Pons (tissue), 1 donor: Measurements from ENCODE around the gene NBEAL2.
"Not testable (repeated sequence)": the region's sequence is repeated elsewhere in the genome, so short reads cannot be mapped to it uniquely, and the experiment has no call there.

Experiments
- DNase-seq: peaks from one replicate; pipeline ENCODE4 v3.0.0-alpha.2; 2016; ENCODE audit warnings: low spot score

The NBEAL2 gene

DNA sequence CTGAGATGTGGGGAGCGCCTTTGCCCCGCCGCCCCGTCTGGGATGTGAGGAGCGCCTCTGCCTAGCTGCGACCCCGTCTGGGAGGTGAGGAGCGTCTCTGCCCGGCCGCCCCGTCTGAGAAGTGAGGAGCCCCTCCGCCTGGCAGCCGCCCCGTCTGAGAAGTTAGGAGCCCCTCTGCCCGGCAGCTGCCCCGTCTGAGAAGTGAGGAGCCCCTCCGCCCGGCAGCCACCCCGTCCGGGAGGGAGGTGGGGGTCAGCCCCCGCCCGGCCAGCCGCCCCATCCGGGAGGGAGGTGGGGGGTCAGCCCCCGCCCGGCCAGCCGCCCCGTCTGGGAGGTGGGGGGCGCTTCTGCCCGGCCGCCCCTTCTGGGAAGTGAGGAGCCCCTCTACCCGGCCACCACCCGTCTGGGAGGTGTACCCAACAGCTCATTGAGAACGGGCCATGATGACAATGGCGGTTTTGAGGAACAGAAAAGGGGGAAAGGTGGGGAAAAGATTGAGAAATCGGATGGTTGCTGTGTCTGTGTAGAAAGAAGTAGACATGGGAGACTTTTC lies 15.4 kb upstream of the NBEAL2 start:
- not testable (repeated sequence) for DNase-seq

DNA sequence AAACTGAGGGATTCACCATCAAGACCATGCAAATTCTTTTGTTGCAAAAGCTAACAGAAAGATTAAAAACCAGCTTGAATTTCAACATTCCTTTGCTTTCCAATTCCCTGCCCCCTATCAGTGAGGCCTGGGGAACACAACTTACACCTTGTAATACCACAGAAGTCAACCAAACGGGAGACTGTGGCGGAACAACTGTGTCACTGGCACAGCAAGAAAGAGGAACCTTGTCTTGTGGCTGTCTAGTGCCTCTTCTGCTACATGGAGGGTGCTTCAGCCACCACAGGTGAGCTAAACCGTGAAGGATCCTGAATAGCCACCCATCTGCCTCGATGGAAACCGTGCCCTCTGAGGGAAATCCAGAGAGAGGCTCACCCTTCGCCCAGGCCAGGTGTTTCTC lies 14.3 kb upstream of the NBEAL2 start:
- no peak for DNase-seq

DNA sequence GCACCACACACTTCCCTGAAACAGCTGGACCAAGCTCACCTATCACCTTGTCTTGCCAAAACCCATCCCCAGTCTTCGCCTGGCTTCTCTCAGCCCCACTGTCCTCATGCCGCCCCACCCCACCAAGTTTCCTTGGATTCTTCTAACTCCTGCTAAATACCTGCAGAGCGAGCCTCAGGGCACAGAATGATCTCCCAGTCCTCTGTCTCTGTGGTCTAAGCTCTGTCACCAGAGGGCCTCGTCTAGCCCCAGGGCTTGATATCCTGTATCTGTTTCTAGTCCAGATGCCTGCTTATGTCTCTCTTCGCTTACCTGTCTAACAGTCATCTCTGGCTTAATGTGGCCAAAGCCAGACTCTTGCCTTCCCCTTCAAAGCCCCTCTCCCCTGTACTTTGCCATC lies 12.7 kb upstream of the NBEAL2 start:
- no peak for DNase-seq

DNA sequence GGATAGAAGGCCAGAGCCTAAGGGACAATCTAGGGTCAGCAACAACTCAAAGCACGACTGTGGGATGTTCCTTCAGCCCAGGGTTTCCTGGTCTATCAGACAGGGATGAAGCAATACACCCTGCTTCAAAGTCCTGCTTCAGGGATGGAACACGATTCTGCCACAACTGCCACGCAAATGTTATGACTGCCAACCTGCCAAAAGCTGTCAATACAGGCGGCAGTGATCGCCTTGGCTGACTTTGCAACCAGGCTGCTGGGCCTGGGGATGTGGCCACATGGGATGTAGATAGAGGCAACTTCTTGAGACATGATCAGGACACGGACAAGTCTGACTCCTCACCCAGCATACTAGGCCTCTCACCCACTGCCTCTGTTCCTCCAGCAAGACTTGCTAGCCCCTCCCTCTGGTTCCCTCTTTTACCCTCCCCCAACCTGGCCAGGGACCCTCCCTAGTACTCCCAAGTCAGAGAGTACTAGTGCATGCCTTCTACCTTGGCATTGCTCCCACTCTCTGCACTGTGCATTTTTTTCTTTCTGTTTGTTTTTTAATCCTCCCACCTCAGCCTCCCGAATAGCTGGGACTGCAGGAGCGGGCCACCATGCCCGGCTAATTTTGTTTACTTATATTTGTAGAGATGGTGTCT lies 10.6 kb upstream of the NBEAL2 start:
- DNase-seq: no peak

DNA sequence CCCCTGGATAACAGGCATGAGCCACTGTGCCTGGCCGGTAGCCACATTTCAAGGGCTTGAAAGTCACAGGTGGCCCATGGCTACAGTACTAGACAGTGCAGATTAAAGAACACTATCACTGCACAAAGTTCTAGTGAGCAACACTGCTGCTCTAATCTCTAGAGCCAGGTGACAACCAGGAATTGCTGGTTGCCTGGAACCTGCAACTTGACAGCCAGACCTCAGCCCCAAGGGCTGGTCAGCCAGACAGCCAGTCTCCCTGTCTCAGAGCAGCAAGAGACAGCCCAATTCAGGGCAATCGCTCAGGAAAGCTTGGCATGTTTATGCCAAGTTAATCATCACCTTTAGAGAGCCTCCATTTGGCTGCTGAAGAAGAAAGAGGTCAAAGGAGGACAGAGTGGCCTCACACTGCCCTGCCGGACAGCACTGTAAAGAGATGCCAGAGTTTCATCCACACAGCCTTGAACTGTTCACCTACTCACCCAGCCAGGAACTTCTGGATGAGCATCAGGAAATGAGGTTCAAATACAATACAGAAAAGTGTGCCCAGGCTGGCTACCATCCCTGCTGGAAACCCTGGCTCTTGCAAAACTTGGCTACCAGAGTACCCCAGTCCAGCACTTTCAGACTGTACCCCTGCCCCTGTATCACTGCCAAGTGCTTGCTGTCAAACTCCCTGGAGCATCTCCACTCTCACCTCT lies 8.9 kb upstream of the NBEAL2 start:
- DNase-seq: no peak

DNA sequence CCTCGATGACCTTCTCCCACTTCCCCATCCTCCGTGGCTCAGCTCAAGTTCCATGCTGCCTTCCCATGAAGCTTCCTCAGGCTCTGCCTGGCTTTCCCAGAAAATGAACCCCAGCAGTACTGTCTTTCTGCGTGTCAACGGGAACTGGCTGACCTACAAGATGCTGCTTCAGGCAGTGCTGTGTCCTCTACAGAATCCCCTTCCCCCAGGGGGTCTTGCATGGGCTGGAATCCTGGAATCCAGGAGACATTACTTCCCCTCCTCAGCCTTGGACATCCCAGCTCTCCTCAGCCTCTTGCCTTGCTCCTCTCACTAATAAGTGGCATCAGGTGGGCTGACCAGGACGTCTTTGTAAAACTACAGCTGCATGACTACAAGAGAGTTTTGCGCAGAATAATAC lies 8.3 kb upstream of the NBEAL2 start:
- no peak for DNase-seq

DNA sequence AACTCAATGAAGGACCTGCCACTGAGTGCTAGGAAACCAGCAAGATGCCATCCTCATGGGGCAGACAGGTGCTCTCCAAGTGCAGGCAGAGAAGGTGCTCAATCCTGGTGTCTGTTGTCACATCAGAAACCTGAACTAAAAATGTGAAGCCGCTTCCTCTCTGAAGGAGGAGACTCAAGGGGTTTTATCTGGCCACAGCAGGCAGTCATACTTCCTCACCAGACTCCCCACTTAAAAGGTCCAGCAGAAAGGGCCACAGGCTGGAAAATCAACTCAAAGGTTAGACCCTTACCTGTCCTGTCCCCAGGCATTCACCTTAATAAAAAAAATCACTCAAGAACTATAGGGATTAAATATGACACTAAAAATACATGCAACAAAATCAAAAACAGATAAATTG lies 7.7 kb upstream of the NBEAL2 start:
- no peak for DNase-seq

DNA sequence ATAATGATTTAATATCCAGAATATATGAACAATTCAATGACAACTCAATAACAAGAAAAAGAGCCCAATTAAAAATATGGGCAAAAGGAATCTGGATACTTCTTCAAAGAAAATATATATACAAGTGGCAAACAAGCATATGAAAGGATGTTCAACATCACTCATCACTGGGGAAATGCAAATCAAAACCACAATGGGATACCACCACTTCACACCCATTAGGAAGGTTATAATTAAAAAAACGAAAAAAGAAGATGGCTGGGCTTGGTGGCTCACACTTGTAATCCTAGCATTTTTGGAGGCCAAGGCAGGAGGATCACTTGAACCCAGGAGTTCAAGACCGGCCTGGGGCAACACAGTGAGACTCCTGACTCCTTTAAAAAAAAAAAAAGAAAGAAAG lies 7.1 kb upstream of the NBEAL2 start:
- DNase-seq: no peak

DNA sequence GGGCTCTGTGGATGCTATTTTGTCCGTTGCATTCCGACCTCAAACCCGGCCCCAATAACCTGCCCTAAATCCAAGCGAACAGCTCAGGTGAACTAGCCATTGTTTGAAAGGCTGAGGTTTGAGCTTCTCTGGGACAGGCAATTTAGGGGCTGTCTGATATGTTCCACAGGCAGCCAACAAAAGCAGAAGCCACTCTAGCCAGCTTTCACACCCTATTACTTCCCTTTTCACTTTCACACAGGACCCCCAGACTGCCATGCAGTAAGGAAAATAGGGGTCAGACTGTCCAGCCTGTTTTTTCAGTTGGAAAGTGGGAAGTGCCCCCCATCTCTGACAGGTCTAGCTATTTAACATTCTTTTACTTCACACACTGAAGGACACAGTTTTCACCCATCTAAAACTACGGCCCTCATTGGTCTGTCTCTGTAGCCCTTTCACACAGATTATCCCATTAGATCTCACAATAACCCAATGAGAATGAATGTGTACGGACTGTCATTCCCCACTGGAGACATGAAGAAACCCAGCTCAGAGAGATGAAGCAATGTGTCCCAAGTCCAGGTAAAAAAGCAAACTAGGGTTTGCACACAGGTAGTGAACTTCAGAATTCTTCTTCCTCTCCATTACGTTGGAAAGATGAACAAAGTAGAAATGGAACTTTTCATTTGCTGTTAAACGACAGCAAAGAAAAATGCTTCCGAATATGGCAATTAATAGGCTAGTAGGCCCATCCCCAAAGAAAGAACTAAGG lies 4.9 kb upstream of the NBEAL2 start:
- no peak for DNase-seq

DNA sequence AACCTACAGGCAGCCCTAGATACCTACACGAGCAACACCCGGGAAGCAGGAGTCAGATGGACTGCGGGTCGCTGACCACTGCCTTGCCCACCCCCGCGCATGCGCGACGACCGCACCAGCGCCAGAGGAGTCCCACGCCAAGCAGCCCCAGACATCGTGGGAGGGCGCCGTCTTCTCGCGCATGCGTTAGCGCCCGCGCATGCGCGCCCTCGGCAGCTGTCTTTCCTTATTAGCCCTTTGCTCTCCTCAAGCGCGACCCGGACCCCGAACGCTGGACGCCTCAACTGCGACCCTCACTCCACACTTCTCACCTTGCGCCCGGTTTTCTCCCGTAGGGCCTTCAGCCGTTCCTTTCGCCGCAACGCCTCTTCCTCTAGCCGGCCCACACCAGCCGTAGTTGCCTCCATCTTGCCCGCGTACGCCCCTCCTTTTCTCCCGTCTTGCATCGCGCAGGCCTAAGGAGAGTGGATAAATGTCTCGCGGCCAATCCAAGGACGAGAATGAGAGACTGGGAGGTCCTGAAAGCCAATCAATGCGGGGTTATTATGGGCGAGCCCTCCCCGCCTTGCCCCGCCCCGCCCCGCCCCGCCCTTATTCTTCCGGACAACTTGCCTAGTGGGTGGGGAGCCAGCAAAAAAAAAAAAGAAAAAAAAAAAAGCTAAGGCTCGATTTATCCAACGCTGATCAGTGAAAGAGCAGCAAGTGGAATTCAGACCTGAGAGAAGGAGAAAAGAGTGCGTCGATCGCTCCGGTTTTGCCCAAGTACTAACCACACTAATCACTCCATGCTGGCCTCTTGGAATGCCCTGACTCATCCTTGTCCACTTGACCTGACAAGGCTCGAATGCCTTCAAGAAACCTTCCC lies 2.9 kb upstream of the NBEAL2 start, which contains the start of gene CCDC12:
Gene CCDC12 (minus strand): TSS at position 420 of the 865 bp plus-strand sequence. CDS start 13 bp downstream, at position 407.
- DNase-seq: peak; percentile 100

DNA sequence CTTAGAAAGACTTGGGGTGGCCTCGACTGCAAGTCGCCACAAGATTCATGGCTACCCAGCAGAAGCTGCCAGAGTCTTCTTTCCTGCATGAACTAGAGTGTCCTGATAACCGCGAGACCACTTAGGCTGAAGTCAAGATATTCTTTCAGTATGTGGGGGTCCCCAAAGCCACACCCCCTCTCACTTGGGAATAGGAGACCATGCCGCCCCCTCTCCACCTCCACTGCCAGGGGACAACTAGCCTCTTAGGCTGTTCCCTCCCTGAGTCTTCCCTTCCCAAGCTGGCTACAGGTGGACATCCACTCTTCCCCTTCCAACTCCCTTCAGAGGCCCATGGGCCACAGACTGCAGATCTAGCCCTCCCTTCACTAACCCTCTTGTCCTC lies 1.7 kb upstream of the NBEAL2 start:
- no peak for DNase-seq

DNA sequence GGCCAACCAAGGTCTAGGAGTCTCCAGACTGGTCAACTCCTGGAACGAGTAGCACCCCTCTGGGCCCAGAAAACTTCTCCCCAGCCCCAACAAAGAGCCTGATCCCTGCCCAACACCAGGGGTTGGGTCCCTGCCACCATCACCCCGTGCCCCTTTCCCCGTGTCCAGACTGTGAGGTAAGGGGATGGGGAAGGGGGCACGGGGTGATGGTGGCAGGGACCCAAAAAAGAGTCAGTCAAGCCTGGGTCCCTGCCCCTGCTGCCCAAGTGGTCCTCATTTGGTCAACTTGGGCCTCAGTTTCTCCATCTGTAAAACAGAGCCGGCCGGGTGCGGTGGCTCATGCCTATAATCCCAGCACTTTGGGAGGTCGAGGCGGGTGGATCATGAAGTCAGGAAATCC lies 1.1 kb upstream of the NBEAL2 start:
- no peak for DNase-seq

DNA sequence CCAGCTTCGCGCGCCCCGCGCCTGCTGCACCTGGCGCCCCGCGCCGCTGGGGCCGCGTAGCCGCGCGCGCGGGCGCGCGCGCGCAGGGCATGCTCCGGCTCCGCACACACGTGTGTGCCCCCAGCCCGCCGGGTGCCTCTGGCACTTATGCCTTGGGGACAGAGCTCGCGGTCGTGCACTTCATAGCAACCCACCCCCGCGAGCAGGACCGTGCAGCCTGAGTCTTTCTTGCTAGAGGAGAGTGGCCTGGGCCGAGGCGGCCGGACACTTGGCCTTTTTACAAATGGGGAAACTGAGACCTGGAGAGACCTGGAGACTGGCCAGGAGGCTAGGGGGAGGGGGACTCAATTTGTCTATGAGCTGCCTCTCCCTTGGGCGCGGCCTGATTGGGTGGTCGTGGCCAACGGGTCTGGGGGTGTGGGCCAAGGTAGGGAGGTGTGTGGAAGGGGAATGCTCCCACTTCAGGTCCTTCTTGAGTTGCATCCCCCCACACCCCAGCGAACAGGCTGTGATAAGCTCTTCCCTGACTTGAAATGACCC lies 562 bp downstream of the NBEAL2 start:
- DNase-seq: no peak

DNA sequence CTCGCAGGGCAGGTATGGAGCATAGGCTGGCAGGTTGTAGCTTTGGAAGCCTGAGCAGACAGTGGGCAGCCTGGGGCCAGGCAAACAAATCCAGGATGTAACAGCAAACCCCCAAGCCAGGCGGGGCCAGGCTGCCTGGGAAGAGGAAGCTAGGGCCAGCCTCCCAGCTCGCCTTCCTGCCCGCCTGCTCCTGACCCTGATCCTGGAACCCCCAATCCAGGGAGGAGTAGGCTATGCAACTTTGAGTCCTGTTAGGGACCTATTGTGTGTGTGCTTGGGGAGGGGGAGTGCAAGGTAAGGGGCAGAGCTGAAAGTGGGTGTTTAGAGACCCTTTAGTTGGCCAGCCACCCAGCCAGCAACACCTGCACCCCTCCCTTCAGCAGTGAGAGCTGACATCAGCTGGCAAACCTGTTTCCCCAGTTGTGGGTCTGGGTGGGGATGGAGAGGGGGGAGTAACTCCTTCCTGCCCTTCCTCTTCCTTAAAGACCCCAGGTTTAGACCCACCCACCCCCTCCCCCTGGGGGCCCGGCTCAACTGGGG lies 2.5 kb downstream of the NBEAL2 start:
- no peak for DNase-seq

DNA sequence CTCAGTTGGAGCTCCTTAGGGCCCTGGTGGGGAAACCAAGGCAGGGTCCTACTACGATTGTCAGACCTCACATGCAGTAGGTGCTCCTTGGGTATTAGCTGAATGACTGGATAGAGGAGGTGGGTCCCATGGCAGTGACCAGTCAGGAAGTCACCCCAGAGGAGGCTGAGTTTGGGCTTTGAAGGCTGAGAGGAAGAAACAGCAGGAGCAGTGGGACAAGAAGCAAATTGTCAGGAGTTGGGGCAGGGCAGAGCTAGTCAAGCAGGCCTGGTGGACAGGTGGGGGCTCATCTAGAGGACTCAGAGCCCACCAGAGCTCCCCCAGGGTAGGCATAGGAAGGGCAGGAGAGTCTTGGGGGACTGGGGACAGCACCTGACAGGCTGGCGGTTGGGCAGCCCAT lies 3.1 kb downstream of the NBEAL2 start:
- no peak for DNase-seq

DNA sequence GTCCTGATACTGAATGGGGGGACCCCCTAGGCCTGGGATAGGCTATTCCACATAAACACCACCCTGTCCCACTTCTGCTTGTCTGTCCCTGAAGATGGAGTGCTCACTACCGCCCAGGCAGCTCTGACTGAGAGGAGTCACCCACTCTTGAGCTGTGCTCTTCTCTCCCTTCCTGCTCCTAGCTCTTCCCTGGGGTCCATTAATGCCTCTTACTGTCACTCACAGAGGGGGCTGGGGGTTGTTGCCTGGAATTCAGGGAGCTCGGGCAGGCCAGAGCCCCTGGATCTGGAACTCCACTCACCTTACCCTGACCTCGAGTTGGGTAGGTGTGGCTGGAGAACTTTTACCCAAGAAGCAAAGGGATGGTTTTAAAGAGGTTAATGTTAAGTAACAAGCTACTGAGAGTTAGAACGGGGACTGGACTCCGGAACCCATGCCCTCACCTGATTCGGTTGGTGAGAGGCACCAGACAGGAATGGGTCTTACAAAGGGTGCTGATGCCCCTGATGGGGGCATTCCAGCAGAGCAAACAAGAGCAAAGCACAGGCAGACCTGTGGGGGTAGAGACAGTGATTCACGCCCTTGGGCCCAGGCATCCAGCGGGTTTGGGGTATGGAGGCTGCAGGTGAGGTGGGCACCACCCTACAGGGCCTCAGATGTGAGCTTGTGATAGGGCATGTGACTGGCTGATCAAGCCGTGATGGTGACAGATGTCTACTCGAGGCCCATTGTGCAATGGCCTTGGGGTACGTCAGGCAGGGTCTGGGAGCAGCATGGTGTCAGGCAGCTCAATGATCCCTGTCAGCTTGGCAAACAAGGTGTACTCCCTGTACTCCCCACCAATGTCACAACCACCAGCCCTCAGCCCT lies 5.4 kb downstream of the NBEAL2 start:
- DNase-seq: no peak

DNA sequence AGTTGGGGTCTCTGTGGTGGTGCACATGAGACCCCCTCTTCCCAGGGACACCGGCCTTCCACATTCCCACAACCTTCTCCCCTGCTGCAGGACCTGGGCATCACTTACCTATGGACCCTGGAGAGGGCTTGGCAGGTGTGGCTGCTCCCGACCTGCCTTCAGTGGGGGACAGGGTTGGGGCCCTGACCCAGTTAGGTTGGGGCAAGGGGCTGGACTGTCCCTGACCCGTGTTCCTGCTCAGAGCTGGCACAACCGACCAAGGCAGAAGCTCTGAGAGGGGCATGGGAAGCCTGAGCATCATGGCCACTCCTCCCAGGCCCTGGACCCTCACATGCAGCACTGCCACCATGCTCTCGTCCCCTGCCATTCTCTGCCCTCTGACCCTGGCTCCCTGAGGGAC lies 6.1 kb downstream of the NBEAL2 start:
- no peak for DNase-seq

DNA sequence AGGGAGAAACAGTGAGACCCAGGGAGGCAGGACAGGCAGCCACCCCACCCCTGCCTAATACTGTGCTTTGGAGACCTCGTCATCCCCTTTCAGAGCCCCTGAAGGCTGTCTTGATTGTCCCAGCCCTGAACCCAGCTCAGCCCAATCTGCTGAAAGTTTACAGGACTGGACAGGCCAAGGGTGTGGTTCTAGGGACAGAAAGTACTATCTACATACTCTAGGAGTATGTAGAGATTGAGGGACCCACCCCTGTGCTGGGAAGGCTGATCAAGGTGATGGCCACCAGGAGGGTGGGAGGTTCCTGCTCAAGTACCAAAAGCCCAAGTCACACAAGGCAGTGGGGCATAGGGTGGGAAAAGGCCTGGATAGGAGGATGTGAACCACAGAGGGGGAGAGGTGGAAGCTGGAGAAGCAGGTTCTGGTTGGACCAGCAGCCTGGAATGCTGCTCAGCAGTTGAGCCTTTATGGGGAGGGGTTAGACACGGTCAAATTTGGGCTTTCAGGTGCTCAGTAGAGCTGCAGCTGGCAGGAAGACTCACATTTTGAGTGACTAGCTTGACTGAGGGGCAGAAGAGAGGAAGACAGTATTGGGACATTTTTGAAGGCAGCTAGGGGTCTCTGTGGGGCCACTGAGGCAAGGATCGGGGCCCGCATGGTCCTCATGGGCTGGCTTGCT lies 6.7 kb downstream of the NBEAL2 start:
- DNase-seq: no peak

DNA sequence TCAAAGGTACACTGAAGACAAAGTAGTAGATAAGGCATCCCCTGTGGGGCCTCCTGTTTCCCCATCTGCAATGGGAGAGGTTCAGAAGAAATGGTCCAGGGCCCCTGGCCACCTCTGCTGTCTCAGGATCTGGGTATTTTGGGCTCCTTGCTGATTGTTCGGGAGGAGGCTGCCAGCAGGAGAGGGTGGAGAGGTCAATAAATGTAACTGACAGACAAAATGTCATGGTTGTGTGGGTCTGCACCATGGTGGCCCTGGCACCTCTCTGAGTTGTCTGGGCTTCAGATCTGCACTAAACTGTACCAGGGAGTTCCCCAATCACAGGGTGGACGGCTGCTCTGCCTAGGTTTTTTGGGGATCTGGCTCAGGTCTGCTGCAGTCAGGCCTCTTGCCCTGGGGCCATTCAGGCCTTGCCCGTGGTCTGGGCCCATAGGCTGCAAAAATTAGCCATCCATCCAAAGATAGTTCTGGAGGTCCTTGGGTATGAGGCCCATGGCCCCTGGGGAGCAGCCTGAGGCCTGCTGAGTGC lies 7.4 kb downstream of the NBEAL2 start:
- DNase-seq: no peak
